Aorta (tissue), 5 donors: ENCODE results near the gene TMTC2. TPM values are rescaled to one million over a fixed set of nuclear protein-coding genes. Genes with fewer than 3 reads are reported as not detected.
"Not testable (repeated sequence)": the region's sequence is repeated elsewhere in the genome, so short reads cannot be mapped to it uniquely, and the experiment has no call there.

Experiments
- ATAC-seq: fragments of 200-7000 bp; cut with Tn5 transposase; one replicate; pipeline ENCODE4 v1.9.1; 2022; ENCODE audit warnings: moderate library complexity; ENCODE audit not compliant: low FRiP score
- DNase-seq, 2 donors: peaks; one replicate each; pipeline ENCODE4 v3.0.0-alpha.2; 2020
- H3K27ac ChIP-seq, 2 donors: one replicate each; pipeline ENCODE4 v1.5.1; 2013; ENCODE audit warnings: low read length in 2 of 2, mild to moderate bottlenecking in 2 of 2, moderate library complexity in 2 of 2, control low read depth in 1 of 2, inconsistent platforms in 1 of 2, low read depth in 1 of 2
- H3K27me3 ChIP-seq, 2 donors: one replicate each; pipeline ENCODE4 v1.6.1; 2013; ENCODE audit warnings: control low read depth in 1 of 2, low read length in 1 of 2, mild to moderate bottlenecking in 1 of 2, moderate library complexity in 1 of 2; ENCODE audit not compliant: insufficient read depth in 2 of 2, control insufficient read depth in 1 of 2
- H3K36me3 ChIP-seq, 2 donors: one replicate each; pipeline ENCODE4 v1.6.1; 2013; ENCODE audit warnings: control low read depth in 1 of 2, low read length in 1 of 2, mild to moderate bottlenecking in 1 of 2; ENCODE audit not compliant: insufficient read depth in 2 of 2, control insufficient read depth in 1 of 2
- H3K4me1 ChIP-seq, 2 donors: one replicate each; pipeline ENCODE4 v1.6.1; 2013; ENCODE audit warnings: low read length in 2 of 2, control low read depth in 1 of 2, mild to moderate bottlenecking in 1 of 2, moderate library complexity in 1 of 2; ENCODE audit not compliant: insufficient read depth in 2 of 2, control insufficient read depth in 1 of 2
- H3K4me3 ChIP-seq, 2 donors: one replicate each; pipeline ENCODE4 v1.5.1; 2013; ENCODE audit warnings: low read length in 2 of 2, control low read depth in 1 of 2, mild to moderate bottlenecking in 1 of 2
- H3K9me3 ChIP-seq: one replicate; pipeline ENCODE4 v1.6.1; 2013; ENCODE audit warnings: mild to moderate bottlenecking, low read length; ENCODE audit not compliant: control insufficient read depth
- WGBS, 2 donors: extraction: QIAGEN DNeasy Blood & Tissue Kit; methylation state at CpG; one replicate each; pipeline ENCODE4 v1.1.7; 2013; 5-methylcytosine and 5-hydroxymethylcytosine counted together
- intact Hi-C, 2 donors: fragments of 100-400 bp; cut with DNase I; formaldehyde crosslinking; loops; one replicate each; pipeline versions ENCODE4 v1.14.2 to v1.15.0; 2022
- polyA plus RNA-seq, 2 donors: library from polyadenylated mRNA; stranded (reverse); fragments of 200-250 nt; gene quantifications; one replicate each; pipeline ENCODE4 v1.2.3, GENCODE V29; 2013
- total RNA-seq, 2 donors: library from RNA; stranded (reverse); fragmentation: NEBNext Ultra II Directional; extraction: Animal tissue kit (Norgen Biotek cat#: 25700); gene quantifications; one replicate each; pipeline ENCODE4 v1.2.1, GENCODE V29; 2021
- donor health status: healthy with polysubstance abuse.
- donor health status: Bipolar disorder and iron deficiency.
- donor health status: DM: no; HTN: no; CAD: no.
- donor health status: DM: no; HTN: no; CAD: no.
- donor health status: DM: yes; HTN: yes; CAD: no.

The TMTC2 gene
- total and polyA plus RNA-seq, 4 donors, result 0.50 to 10.9 (median 3.7) TPM

DNA sequence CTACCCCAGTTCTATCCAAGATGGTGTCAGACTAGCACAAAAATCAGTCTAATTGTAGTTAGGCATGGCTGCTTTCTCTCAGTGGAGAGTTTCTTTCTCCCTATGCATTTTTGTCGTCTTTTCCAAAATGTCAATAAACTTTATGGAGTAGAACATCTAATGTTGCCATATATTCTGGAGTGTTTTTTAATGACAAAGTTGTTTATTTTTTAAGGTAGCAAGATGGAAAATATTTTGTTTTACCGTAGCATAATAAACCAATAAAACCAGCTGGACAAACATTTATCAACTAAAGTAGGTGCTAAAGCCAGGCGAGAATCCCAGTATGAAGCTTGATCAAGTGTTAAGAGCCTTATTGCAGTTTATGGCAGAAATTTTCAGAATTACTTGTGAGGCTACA lies 146.3 kb downstream of the TMTC2 start:
- Histone ChIP-seq H3K4me3 (no peak overlapping the region), H3K27me3 (no peaks in the 10 kb centered on the region), H3K36me3 (no peaks in the 10 kb centered on the region), H3K9me3 (no peaks in the 10 kb centered on the region), H3K4me1 (no peaks in the 10 kb centered on the region), H3K27ac (no peak overlapping the region)
- DNase-seq (no peak), ATAC-seq (no peak)
- WGBS, 2 donors, result 66 to 83% methylated on average over 3 of the region's 3 CpGs
- intact Hi-C loops, result no loop called here

DNA sequence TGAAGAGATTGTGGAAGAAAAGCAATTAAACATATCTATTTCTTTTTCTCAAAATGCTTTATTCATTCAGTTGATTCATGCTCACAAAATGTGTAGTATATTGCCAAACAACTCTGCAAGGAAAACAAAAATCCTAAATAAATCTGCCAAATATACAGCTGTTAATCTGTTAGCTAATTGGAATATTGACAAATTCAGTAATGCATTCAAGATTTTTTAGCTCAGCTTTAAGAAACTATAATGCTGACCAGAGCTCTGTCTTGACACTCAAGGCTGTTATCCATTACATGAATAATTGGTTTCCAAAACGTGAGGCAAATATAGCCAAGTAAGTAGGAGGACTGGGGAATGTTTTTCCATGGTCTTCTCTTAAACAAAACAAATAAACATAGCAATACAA lies 146.8 kb downstream of the TMTC2 start:
- intact Hi-C loops, result no loop called here
- Histone ChIP-seq H3K9me3 (no peaks in the 10 kb centered on the region), H3K36me3 (no peaks in the 10 kb centered on the region), H3K4me1 (no peaks in the 10 kb centered on the region), H3K4me3 (no peak overlapping the region), H3K27ac (no peak overlapping the region), H3K27me3 (no peaks in the 10 kb centered on the region)
- ATAC-seq (no peak), DNase-seq (no peak)
- 25 to 37% methylated on average over 1 of the region's 1 CpG for WGBS, 2 donors

DNA sequence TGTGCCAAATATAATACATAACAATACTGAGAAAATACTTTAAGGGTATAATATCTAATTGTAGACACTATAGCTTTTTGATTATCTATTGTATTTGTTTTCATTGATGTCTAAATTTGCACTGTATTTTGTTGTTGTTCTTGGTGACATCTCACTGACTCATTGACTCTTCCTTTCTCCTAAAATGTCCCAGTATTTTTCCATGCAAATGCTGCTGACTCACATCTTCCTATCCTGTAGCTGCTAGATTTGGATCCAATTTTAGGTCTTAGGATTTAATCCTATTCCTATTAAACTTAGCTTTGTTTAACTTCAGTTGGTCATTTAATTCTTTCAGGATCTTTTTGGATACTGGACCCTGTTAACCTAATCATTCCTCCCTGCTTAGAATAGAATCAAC lies 148.5 kb downstream of the TMTC2 start:
- Histone ChIP-seq H3K27ac (no peak overlapping the region), H3K4me1 (no peaks in the 10 kb centered on the region), H3K36me3 (no peaks in the 10 kb centered on the region), H3K4me3 (no peak overlapping the region), H3K27me3 (no peaks in the 10 kb centered on the region), H3K9me3 (no peaks in the 10 kb centered on the region)
- no peak for DNase-seq
- intact Hi-C loops, result no loop called here
- no peak for ATAC-seq

DNA sequence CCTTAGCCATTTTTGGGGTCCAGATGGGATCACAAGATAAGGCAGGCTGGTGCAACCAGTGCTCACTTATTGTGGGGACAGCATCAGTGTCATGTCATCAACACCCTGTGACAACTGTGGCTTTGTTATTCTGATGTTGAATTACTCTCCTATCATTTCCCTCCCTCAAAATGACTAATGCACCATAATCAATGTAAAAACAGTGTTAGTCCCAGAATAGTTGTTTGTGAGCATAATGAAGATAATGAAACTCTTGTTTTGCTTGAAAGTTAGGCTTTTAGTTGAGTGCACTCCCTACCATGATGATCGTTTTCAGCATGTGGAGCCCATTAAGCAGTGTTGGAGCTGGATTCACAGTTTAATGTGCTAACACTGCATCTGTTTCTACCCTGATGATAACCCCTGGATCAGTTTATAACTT lies 151.4 kb downstream of the TMTC2 start:
- intact Hi-C loops, result no loop called here
- H3K27me3 ChIP-seq, result no peaks in the 10 kb centered on the region
- no peaks in the 10 kb centered on the region for H3K36me3 ChIP-seq
- no peak for ATAC-seq
- WGBS, 2 donors, result 45 to 49% methylated on average over 1 of the region's 1 CpG
- H3K4me3 ChIP-seq, result no peak overlapping the region
- H3K9me3 ChIP-seq, result no peaks in the 10 kb centered on the region
- DNase-seq, result no peak
- H3K27ac ChIP-seq, result no peak overlapping the region
- H3K4me1 ChIP-seq, result no peaks in the 10 kb centered on the region

DNA sequence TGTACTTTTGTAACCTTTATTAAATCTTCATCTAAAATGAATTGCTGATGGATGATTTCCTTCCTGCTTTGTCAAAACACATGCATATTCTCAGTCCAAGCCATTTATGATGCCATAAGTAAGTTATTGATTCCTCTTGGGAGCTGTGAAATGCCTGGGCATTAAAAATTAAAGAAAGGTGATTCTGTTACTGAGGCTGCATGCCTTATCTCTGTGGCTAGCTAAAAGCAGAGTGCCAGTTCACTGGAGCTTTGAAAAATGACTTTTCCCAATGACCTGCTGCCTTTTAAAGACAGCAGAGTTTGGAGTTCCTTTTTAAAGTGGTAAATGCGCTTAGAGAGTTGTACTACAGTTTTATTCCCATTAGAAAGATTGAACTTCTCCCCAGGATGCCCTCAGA lies 152.1 kb downstream of the TMTC2 start:
- 88 to 97% methylated on average over 1 of the region's 1 CpG for WGBS, 2 donors
- Histone ChIP-seq H3K36me3 (no peaks in the 10 kb centered on the region), H3K4me3 (no peak overlapping the region), H3K4me1 (no peaks in the 10 kb centered on the region), H3K27ac (no peak overlapping the region), H3K27me3 (no peaks in the 10 kb centered on the region), H3K9me3 (no peaks in the 10 kb centered on the region)
- DNase-seq (no peak), ATAC-seq (no peak)
- intact Hi-C loops, result no loop called here

DNA sequence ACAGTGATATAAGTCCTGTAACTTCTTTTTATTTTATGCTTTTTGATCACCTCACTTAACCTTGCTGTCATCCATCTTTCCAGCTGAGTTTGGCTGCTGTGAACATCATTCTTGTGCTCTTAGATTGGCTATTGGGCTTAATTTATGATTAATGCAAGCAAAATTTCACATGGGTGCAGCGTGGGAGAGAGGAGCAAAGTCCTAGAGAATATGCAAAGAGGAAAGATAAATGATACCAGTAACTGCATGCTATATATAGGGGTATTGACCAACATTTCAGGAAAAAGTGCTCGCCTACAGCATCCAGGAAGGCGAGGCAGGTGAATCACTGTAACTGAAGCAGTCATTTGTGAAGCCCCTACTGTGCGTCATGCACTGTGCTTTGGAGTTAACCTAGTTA lies 153.1 kb downstream of the TMTC2 start:
- DNase-seq (no peak), ATAC-seq (no peak)
- H3K4me1 ChIP-seq, result no peaks in the 10 kb centered on the region
- no peaks in the 10 kb centered on the region for H3K27me3 ChIP-seq
- intact Hi-C loops, result no loop called here
- H3K9me3 ChIP-seq, result no peaks in the 10 kb centered on the region
- H3K36me3 ChIP-seq, result no peaks in the 10 kb centered on the region
- H3K27ac ChIP-seq, result no peak overlapping the region
- H3K4me3 ChIP-seq, result no peak overlapping the region
- 96% methylated on average over 4 of the region's 4 CpGs for WGBS, 2 donors

DNA sequence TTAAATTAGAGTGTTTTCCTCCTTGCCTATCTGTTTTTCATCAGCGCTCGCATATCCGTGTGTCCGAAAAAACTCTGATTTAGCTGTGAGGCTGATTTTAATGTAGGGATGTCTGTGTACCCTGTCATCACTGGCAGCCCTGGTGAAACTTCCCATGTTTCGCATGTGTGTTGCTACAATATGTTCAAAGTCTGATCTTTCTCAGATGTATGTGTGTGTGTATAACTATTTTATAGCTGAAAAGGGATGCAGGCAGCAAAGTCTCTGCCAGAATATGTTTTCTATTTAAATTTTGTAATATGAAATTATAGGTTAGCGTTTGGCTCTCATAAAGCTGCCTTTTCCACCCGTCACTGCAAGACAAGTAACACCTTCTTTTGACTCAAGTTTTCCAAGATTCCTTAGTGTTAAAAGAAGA lies 154.8 kb downstream of the TMTC2 start:
- intact Hi-C loops, result no loop called here
- no peaks in the 10 kb centered on the region for H3K36me3 ChIP-seq
- no peaks in the 10 kb centered on the region for H3K9me3 ChIP-seq
- no peak for DNase-seq
- H3K4me1 ChIP-seq, result no peaks in the 10 kb centered on the region
- no peak for ATAC-seq
- 87 to 88% methylated on average over 7 of the region's 7 CpGs for WGBS, 2 donors
- H3K27me3 ChIP-seq, result no peaks in the 10 kb centered on the region
- H3K27ac ChIP-seq, result no peak overlapping the region
- H3K4me3 ChIP-seq, result no peak overlapping the region

DNA sequence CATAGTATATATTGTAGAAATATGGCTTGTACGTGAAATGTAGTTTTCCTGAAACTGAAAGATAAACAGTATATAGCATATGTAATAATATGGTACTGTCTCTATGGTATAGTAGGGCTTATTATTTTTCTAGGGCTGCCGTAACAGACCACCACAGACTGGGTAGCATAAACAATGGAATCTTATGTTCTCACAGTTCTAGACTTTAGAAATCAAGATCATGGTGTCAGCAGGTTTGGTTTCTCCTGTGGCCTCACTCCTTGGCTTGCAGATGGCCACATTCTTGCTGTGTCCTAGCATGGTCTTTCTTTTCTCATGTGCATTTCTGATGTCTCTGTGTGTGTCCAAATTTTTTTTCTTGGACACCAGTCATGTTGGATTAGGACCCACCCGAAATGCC lies 155.8 kb downstream of the TMTC2 start:
- Histone ChIP-seq H3K27me3 (no peaks in the 10 kb centered on the region), H3K27ac (no peak overlapping the region), H3K4me1 (no peaks in the 10 kb centered on the region), H3K36me3 (no peaks in the 10 kb centered on the region), H3K4me3 (no peak overlapping the region), H3K9me3 (no peaks in the 10 kb centered on the region)
- DNase-seq (no peak), ATAC-seq (no peak)
- intact Hi-C loops, result no loop called here
- 97% methylated on average over 3 of the region's 3 CpGs for WGBS, 2 donors

DNA sequence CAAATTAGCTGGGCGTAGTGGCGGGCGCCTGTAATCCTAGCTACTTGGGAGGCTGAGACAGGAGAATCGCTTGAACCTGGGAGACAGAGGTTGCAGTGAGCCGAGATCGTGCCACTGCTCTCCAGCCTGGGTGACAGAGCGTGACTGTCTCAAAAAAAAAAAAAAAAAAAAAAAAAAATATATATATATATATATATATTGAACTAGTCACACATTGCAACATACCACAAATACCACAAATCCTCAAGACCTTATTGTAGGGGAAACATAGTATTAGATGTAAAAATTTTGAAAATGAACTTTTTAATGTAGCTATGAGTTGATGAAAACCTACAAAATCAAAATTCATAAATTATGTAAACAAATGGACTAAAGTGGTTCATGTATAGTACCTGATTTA lies 158.4 kb downstream of the TMTC2 start:
- DNase-seq, intact Hi-C loops, H3K36me3 ChIP-seq, H3K4me1 ChIP-seq, H3K9me3 ChIP-seq, H3K4me3 ChIP-seq, H3K27me3 ChIP-seq, H3K27ac ChIP-seq, ATAC-seq: not testable (repeated sequence)
- WGBS, 2 donors, result 86 to 94% methylated on average over 6 to 7 of the region's 7 CpGs
